ACC112 (cell line): ENCODE measurements around the gene RFC3.

Experiments
- H2AFZ ChIP-seq: fragments of 200-600 bp; sonication (generic); one replicate; pipeline ENCODE4 v1.6.0; 2017; ENCODE audit warnings: antibody characterized with exemption, low read length; ENCODE audit not compliant: unreplicated experiment
- H3K27ac ChIP-seq: fragments of 200-600 bp; sonication (generic); 2 replicates; pipeline ENCODE4 v1.5.1; 2014; ENCODE audit warnings: low read depth, mild to moderate bottlenecking, antibody characterized with exemption, low read length, moderate library complexity
- H3K27me3 ChIP-seq: fragments of 200-600 bp; sonication (generic); 2 replicates; pipeline ENCODE4 v1.6.1; 2014; ENCODE audit warnings: mild to moderate bottlenecking, antibody characterized with exemption, low read length, moderate library complexity, mixed read lengths; ENCODE audit not compliant: insufficient read depth
- H3K36me3 ChIP-seq: fragments of 200-600 bp; sonication (generic); 2 replicates; pipeline ENCODE4 v1.6.1; 2016; ENCODE audit warnings: mild to moderate bottlenecking, antibody characterized with exemption, low read length, moderate library complexity, mixed read lengths; ENCODE audit not compliant: insufficient read depth
- H3K4me1 ChIP-seq: fragments of 200-600 bp; sonication (generic); one replicate; pipeline ENCODE4 v1.6.1; 2016; ENCODE audit warnings: low read length, mixed read lengths; ENCODE audit not compliant: insufficient read depth, unreplicated experiment, control insufficient read depth
- H3K4me3 ChIP-seq: fragments of 200-600 bp; sonication (generic); 2 replicates; pipeline ENCODE4 v1.5.1; 2014; ENCODE audit warnings: mild to moderate bottlenecking, low read depth, low read length
- H3K79me2 ChIP-seq: fragments of 200-600 bp; sonication (generic); one replicate; pipeline ENCODE4 v1.6.0; 2016; ENCODE audit warnings: low read length; ENCODE audit not compliant: control insufficient read depth, unreplicated experiment, insufficient read depth

RFC3 gene

DNA sequence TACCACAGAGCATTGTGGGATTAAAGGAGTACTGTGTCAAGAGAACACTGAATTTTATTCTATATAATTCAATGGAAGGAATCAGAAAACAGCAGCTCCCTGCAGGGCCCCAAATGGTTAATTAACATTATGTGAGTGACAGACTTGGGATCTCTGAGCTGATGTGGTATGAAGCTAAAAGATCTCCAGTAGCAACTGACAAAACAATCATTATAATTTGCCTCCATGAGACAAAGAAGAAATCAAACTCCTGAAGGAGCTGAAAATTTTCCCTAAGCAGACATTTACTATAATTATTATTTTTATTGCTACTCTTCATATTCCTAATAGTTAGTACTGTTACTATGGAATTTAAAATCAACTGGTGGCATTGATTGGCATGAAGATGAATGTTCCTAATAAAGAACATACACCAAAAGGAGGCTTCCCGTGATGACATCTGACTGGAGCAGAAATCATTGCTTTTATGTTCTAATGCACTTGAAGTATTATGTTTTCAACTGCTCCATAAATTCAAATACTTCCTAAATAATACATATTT is 28.8 kb upstream of the RFC3 start:
- no peak overlapping the region for H3K27ac ChIP-seq
- no peaks in the 10 kb centered on the region for H3K4me1 ChIP-seq
- no peak overlapping the region for H3K4me3 ChIP-seq

DNA sequence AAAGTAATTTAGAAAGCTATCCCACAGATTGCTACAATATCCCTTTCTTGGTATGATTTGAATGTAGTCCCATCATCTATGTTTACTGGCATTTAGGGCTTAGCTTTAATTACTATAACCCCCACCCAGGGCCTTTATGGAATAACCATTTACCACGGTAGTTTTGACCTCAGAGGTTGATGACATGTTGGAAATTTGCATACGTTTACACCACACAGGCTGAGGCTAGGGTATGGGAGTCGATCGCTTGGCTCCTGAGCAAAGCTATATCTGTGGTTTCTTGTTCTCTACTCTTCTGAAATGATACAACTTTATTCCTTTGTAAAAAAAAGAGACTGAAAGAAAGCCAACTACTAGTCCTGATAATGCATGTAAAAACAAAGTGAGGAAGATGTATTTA is 28.2 kb upstream of the RFC3 start:
- H2AFZ ChIP-seq = no peak overlapping the region
- no peak overlapping the region for H3K27ac ChIP-seq
- no peak overlapping the region for H3K4me3 ChIP-seq
- H3K4me1 ChIP-seq = no peaks in the 10 kb centered on the region
- H3K36me3 ChIP-seq = no peaks in the 10 kb centered on the region
- H3K79me2 ChIP-seq = no peaks in the 10 kb centered on the region
- no peaks in the 10 kb centered on the region for H3K27me3 ChIP-seq

More for the DNA sequence above, 28.8 kb upstream of the RFC3 start:
- H3K79me2 ChIP-seq = no peaks in the 10 kb centered on the region
- H2AFZ ChIP-seq = no peak overlapping the region
- no peaks in the 10 kb centered on the region for H3K36me3 ChIP-seq
- no peaks in the 10 kb centered on the region for H3K27me3 ChIP-seq

GRCh38 chr13:33793726-33794125 is 24.2 kb upstream of the RFC3 start:
- Histone ChIP-seq H3K4me3 (no peak overlapping the region), H3K27ac (no peak overlapping the region), H3K27me3 (no peaks in the 10 kb centered on the region)

DNA sequence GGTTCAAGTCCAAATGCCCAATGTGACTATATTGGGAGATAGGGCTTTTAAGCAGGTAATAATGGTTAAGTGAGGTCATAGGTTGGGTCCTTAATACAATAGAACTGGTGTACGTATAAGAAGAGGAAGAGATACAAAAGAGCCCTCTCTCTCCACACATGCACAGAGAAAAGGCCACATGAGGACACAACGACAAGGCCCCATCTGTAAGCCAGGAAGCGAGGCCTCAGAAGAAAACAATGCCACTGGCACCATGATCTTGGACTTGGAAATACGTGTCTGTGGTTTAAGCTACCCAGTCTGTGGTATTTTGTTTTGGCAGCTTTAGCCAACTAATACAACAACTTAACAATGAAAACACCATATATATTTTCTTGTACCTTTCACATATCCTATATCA is 23.4 kb upstream of the RFC3 start:
- no peak overlapping the region for H3K4me3 ChIP-seq
- H2AFZ ChIP-seq = no peak overlapping the region
- H3K27ac ChIP-seq = no peak overlapping the region
- H3K4me1 ChIP-seq = peaks cover 9% of the 10 kb centered on the region
- no peaks in the 10 kb centered on the region for H3K27me3 ChIP-seq
- H3K36me3 ChIP-seq = no peaks in the 10 kb centered on the region
- H3K79me2 ChIP-seq = no peaks in the 10 kb centered on the region

More at GRCh38 chr13:33793726-33794125, 24.2 kb upstream of the RFC3 start:
- H3K36me3 ChIP-seq = no peaks in the 10 kb centered on the region
- no peaks in the 10 kb centered on the region for H3K79me2 ChIP-seq
- H3K4me1 ChIP-seq = peaks cover 9% of the 10 kb centered on the region
- H2AFZ ChIP-seq = no peak overlapping the region

GRCh38 chr13:33796095-33796494 is 21.9 kb upstream of the RFC3 start:
- H3K27ac ChIP-seq = no peak overlapping the region
- peaks cover 9% of the 10 kb centered on the region for H3K4me1 ChIP-seq

DNA sequence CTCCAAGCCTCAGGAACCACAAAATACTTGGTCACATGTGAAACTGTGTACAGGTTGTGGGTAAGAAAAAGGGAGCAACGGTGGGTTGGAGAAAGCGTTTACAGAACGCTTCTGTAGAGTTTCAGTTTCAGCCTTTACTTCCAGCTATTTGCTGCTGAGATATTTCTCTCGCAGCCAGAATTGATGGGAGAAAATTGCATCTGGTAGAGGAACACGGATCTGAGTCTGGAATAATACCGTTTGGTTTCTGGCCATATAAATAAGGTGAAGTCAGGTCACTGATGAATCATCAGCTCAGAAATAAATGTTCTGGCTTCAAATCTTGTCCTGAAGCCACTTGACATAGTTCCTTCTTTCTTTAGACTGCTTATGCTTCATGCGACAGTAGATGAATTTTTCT is 20.3 kb upstream of the RFC3 start:
- Histone ChIP-seq H3K27me3 (no peaks in the 10 kb centered on the region), H3K4me1 (peaks cover 9% of the 10 kb centered on the region), H2AFZ (peak overlapping the region; percentile 98), H3K36me3 (no peaks in the 10 kb centered on the region), H3K4me3 (peak overlapping the region; percentile 60), H3K79me2 (no peaks in the 10 kb centered on the region), H3K27ac (0 out of 2 replicates have a peak overlapping the region, but pooled peaks have one; percentile 12)

More at GRCh38 chr13:33796095-33796494, 21.9 kb upstream of the RFC3 start:
- Histone ChIP-seq H3K36me3 (no peaks in the 10 kb centered on the region), H3K27me3 (no peaks in the 10 kb centered on the region), H3K4me3 (no peak overlapping the region), H2AFZ (no peak overlapping the region), H3K79me2 (no peaks in the 10 kb centered on the region)

GRCh38 chr13:33798023-33798422 is 19.9 kb upstream of the RFC3 start:
- H3K27me3 ChIP-seq = no peaks in the 10 kb centered on the region
- H3K4me1 ChIP-seq = peaks cover 9% of the 10 kb centered on the region
- no peak overlapping the region for H3K27ac ChIP-seq
- no peaks in the 10 kb centered on the region for H3K79me2 ChIP-seq
- peak overlapping the region; percentile 98 for H2AFZ ChIP-seq
- H3K36me3 ChIP-seq = no peaks in the 10 kb centered on the region
- H3K4me3 ChIP-seq = peak overlapping the region; percentile 60

- Histone ChIP-seq H2AFZ (peak overlapping the region; percentile 94), H3K4me1 (peaks cover 9% of the 10 kb centered on the region), H3K27me3 (no peaks in the 10 kb centered on the region), H3K4me3 (peak overlapping the region; percentile 68), H3K36me3 (no peaks in the 10 kb centered on the region), H3K79me2 (no peaks in the 10 kb centered on the region), H3K27ac (no peak overlapping the region)
Observed at GRCh38 chr13:33799950-33800592, 17.9 kb upstream of the RFC3 start.

DNA sequence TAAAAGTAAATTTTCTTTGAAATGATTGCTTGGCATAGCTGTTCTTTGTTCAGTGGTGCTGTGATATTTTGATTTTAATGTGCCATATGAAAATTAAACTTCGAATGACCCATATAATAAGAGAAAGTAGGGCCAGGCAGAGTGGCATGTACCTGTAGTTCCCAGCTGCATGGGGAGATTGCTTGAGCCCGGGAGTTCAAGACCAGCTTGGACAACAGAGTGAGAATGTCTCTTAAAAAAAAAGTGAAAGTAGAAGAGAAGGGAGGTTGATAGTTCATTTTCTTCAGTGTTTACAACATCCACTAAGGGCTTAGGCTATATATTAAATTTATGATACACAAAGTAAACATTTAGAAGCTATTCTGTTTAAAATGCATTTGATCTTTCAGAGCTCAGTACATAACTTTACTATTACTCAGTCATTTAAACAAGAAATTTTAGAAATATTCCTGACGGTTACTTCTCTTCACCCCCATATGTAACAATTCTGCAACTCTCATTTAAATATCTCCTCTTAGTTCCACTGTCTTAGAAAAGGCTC is 17.2 kb upstream of the RFC3 start:
- Histone ChIP-seq H3K27ac (no peak overlapping the region), H3K4me1 (peaks cover 9% of the 10 kb centered on the region), H2AFZ (peak overlapping the region; percentile 94), H3K79me2 (no peaks in the 10 kb centered on the region), H3K36me3 (no peaks in the 10 kb centered on the region), H3K27me3 (no peaks in the 10 kb centered on the region), H3K4me3 (peak overlapping the region; percentile 68)

- Histone ChIP-seq H3K79me2 (no peaks in the 10 kb centered on the region), H3K27me3 (no peaks in the 10 kb centered on the region), H3K4me3 (no peak overlapping the region), H3K4me1 (no peaks in the 10 kb centered on the region), H2AFZ (no peak overlapping the region), H3K27ac (no peak overlapping the region), H3K36me3 (no peaks in the 10 kb centered on the region)
Observed at GRCh38 chr13:33806470-33807248, 11.3 kb upstream of the RFC3 start.
